Fibroblast of lung (primary cell): ENCODE measurements around the gene GREB1. TPM values are rescaled to one million over a fixed set of nuclear protein-coding genes. Genes with fewer than 3 reads are reported as not detected.

Source experiments
- DNase-seq, 2 donors: peaks; one replicate each; pipeline versions ENCODE4 v3.0.0 to v3.0.0-alpha.2; 2010; ENCODE audit warnings: low read depth in 2 of 2
- H2AFZ ChIP-seq: 2 replicates; pipeline ENCODE4 v1.5.1; 2012; ENCODE audit warnings: low read length, control low read depth, inconsistent platforms
- H3K27ac ChIP-seq: 2 replicates; pipeline ENCODE4 v1.5.1; 2011; ENCODE audit warnings: low read length, control low read depth; ENCODE audit not compliant: insufficient read depth
- H3K27me3 ChIP-seq: 2 replicates; pipeline ENCODE4 v1.5.1; 2011; ENCODE audit warnings: mild to moderate bottlenecking, low read length; ENCODE audit not compliant: control insufficient read depth, insufficient read depth
- H3K36me3 ChIP-seq: 2 replicates; pipeline ENCODE4 v1.5.1; 2011; ENCODE audit warnings: low read length; ENCODE audit not compliant: control insufficient read depth, insufficient read depth
- H3K4me1 ChIP-seq: 2 replicates; pipeline ENCODE4 v1.5.1; 2011; ENCODE audit warnings: low read length; ENCODE audit not compliant: control insufficient read depth, insufficient read depth; ENCODE audit errors: extremely low read depth
- H3K4me2 ChIP-seq: 2 replicates; pipeline ENCODE4 v1.5.1; 2011; ENCODE audit warnings: low read length, control low read depth; ENCODE audit not compliant: insufficient read depth; ENCODE audit errors: extremely low read depth
- H3K4me3 ChIP-seq, 4 experiments: fragments of 200-600 bp in 1 of 4; sonication (generic) in 1 of 4; replicated peaks in 1 of 4; 2 replicates each; pipeline ENCODE4 v1.5.1; 2011 to 2016; ENCODE audit warnings: low read length in 4 of 4, low read depth in 3 of 4, mild to moderate bottlenecking in 3 of 4, control low read depth in 2 of 4, inconsistent platforms in 1 of 4, mixed read lengths in 1 of 4; ENCODE audit not compliant: insufficient read depth in 1 of 4; ENCODE audit errors: control extremely low read depth in 1 of 4
- H3K79me2 ChIP-seq: 2 replicates; pipeline ENCODE4 v1.5.1; 2012; ENCODE audit warnings: mild to moderate bottlenecking, low read length, inconsistent platforms; ENCODE audit not compliant: control insufficient read depth, insufficient read depth
- H3K9ac ChIP-seq: 2 replicates; pipeline ENCODE4 v1.5.1; 2011; ENCODE audit warnings: mild to moderate bottlenecking, low read length, control low read depth; ENCODE audit not compliant: insufficient read depth
- H3K9me3 ChIP-seq: 2 replicates; pipeline ENCODE4 v1.5.1; 2012; ENCODE audit warnings: low read depth, low read length; ENCODE audit not compliant: control insufficient read depth, insufficient read depth
- H4K20me1 ChIP-seq: 2 replicates; pipeline ENCODE4 v1.5.1; 2011; ENCODE audit warnings: low read length; ENCODE audit not compliant: control insufficient read depth, insufficient read depth; ENCODE audit errors: extremely low read depth
- CTCF ChIP-seq, 2 donors: IDR thresholded peaks in 1 of 2; conservative IDR thresholded peaks in 1 of 2; 1 replicate in 1 of 2; 2 replicates in 1 of 2; pipeline ENCODE4 v1.5.1; 2011 to 2012; ENCODE audit warnings: low read length in 2 of 2, control low read depth in 1 of 2, inconsistent platforms in 1 of 2, low read depth in 1 of 2, mild to moderate bottlenecking in 1 of 2
- EZH2 ChIP-seq: IDR thresholded peaks from 2 replicates; pipeline ENCODE4 v1.5.1; 2012; ENCODE audit warnings: low read length, control low read depth, mild to moderate bottlenecking; ENCODE audit errors: missing control alignments
- polyA plus RNA-seq, 2 donors: library from polyadenylated mRNA; depleted of rRNA in 1 of 2; stranded (reverse) in 1 of 2; unstranded in 1 of 2; fragments of >200 nt; gene quantifications; 2 replicates each; pipeline ENCODE4 v1.2.1, GENCODE V29; 2011 to 2012; ENCODE audit warnings: missing spikeins in 1 of 2
- total RNA-seq: library from RNA; depleted of rRNA; stranded (reverse); fragments of >200 nt; gene quantifications from 2 replicates; pipeline ENCODE4 v1.2.1, GENCODE V29; 2014

GREB1 gene
- total and polyA plus RNA-seq, 2 donors (not counting 1 experiment from before 2014, with no cell fraction given), result 0.06 to 2.0 TPM

GRCh38 chr2:11569636-11570035 is 35.8 kb downstream of the GREB1 start:
- no peaks in the 10 kb centered on the region for H3K4me1 ChIP-seq
- H3K36me3 ChIP-seq, result no peaks in the 10 kb centered on the region
- no peak overlapping the region for H3K4me2 ChIP-seq
- DNase-seq, result no peak
- no peak overlapping the region for H2AFZ ChIP-seq
- no peak overlapping the region for H3K4me3 ChIP-seq
- no peaks in the 10 kb centered on the region for H4K20me1 ChIP-seq
- H3K9ac ChIP-seq, result no peak overlapping the region
- no peaks in the 10 kb centered on the region for H3K9me3 ChIP-seq
- H3K27ac ChIP-seq, result no peak overlapping the region
- H3K79me2 ChIP-seq, result no peaks in the 10 kb centered on the region
- TF ChIP-seq CTCF (conservative IDR thresholded peaks at IDR 0.05 in 1 of 2, IDR thresholded peaks at IDR 0.05 in 1 of 2; ENCODE audit: low read depth in 1 of 2, low read length in 2 of 2), result no peak
- no peak for TF ChIP-seq EZH2
- H3K27me3 ChIP-seq, result peaks cover 4% of the 10 kb centered on the region

GRCh38 chr2:11571170-11571569 is 37.3 kb downstream of the GREB1 start:
- DNase-seq, result no peak
- Histone ChIP-seq H3K4me2 (no peak overlapping the region), H3K4me1 (no peaks in the 10 kb centered on the region), H2AFZ (no peak overlapping the region), H3K27me3 (peaks cover 4% of the 10 kb centered on the region), H4K20me1 (no peaks in the 10 kb centered on the region), H3K9ac (no peak overlapping the region), H3K79me2 (no peaks in the 10 kb centered on the region), H3K27ac (no peak overlapping the region), H3K9me3 (no peaks in the 10 kb centered on the region), H3K36me3 (no peaks in the 10 kb centered on the region), H3K4me3 (no peak overlapping the region)
- TF ChIP-seq EZH2 (no peak), CTCF (conservative IDR thresholded peaks at IDR 0.05 in 1 of 2, IDR thresholded peaks at IDR 0.05 in 1 of 2; ENCODE audit: low read depth in 1 of 2, low read length in 2 of 2) (no peak)

GRCh38 chr2:11572996-11573395 is 39.2 kb downstream of the GREB1 start:
- Histone ChIP-seq H3K9ac (no peak overlapping the region), H3K9me3 (no peaks in the 10 kb centered on the region), H3K27me3 (peaks cover 4% of the 10 kb centered on the region), H3K4me1 (no peaks in the 10 kb centered on the region), H3K27ac (no peak overlapping the region), H4K20me1 (no peaks in the 10 kb centered on the region), H3K4me2 (no peak overlapping the region), H3K4me3 (no peak overlapping the region), H2AFZ (no peak overlapping the region), H3K36me3 (no peaks in the 10 kb centered on the region), H3K79me2 (no peaks in the 10 kb centered on the region)
- TF ChIP-seq CTCF (conservative IDR thresholded peaks at IDR 0.05 in 1 of 2, IDR thresholded peaks at IDR 0.05 in 1 of 2; ENCODE audit: low read depth in 1 of 2, low read length in 2 of 2) (no peak), EZH2 (no peak)
- DNase-seq, result no peak
